Panc1 (cell line): Measurements from ENCODE around the gene MYO1E. TPM values are rescaled to one million over a fixed set of nuclear protein-coding genes. Genes with fewer than 3 reads are reported as not detected.
"Not testable (repeated sequence)": the region's sequence is repeated elsewhere in the genome, so short reads cannot be mapped to it uniquely, and the experiment has no call there.

Experiments used
- ATAC-seq: fragments of 200-7000 bp; cut with Tn5 transposase; 2 replicates; pipeline ENCODE4 v1.9.1; 2020; ENCODE audit warnings: mild to moderate bottlenecking, moderate library complexity
- BruUV-seq: library from RNA; stranded (reverse); fragments of 400-500 nt; replicated peaks from 2 replicates; lab custom pipeline; 2021; lab: Mats Ljungman, UMichigan
- CTCF ChIA-PET: fragments of 300-600 bp; sonication (Branson Sonifier 250); formaldehyde crosslinking; loops from one replicate; lab custom pipeline; 2022; ENCODE audit warnings: antibody characterized with exemption; lab: Charles Lee
- POLR2A ChIA-PET: fragments of 300-600 bp; sonication (Branson Sonifier 250); formaldehyde crosslinking; loops from one replicate; lab custom pipeline; 2022; ENCODE audit warnings: antibody characterized with exemption; lab: Charles Lee
- DNase-seq: peaks from one replicate; pipeline ENCODE4 v3.0.0-alpha.2; 2010; ENCODE audit warnings: low read depth, low spot score
- H3K27ac ChIP-seq: 2 replicates; pipeline ENCODE4 v1.5.1; 2011; ENCODE audit warnings: mild to moderate bottlenecking, low read length, inconsistent platforms
- H3K27me3 ChIP-seq: fragments of 200-500 bp; sonication (Bioruptor generic); 2 replicates; pipeline ENCODE4 v1.6.0; 2014; ENCODE audit warnings: low read length, inconsistent platforms; ENCODE audit not compliant: control insufficient read depth, insufficient read depth
- H3K36me3 ChIP-seq: fragments of 200-500 bp; sonication (Bioruptor generic); 2 replicates; pipeline ENCODE4 v1.5.1; 2014; ENCODE audit warnings: inconsistent platforms, mild to moderate bottlenecking, low read length, moderate library complexity; ENCODE audit not compliant: control insufficient read depth, insufficient read depth
- H3K4me1 ChIP-seq: 2 replicates; pipeline ENCODE4 v1.5.1; 2011; ENCODE audit warnings: inconsistent platforms, mild to moderate bottlenecking, low read length, moderate library complexity; ENCODE audit not compliant: control insufficient read depth, insufficient read depth
- H3K4me3 ChIP-seq, 2 experiments: 2 replicates each; pipeline ENCODE4 v1.5.1; 2011 to 2012; ENCODE audit warnings: low read depth in 2 of 2, low read length in 2 of 2, mild to moderate bottlenecking in 2 of 2, inconsistent platforms in 1 of 2, moderate library complexity in 1 of 2
- H3K9me3 ChIP-seq: fragments of 200-500 bp; sonication (Bioruptor generic); 2 replicates; pipeline ENCODE4 v1.5.1; 2014; ENCODE audit warnings: low read depth, mild to moderate bottlenecking, inconsistent platforms, low read length, moderate library complexity; ENCODE audit not compliant: control insufficient read depth, insufficient read depth
- CTCF ChIP-seq: fragments of 450-650 bp; IDR thresholded peaks from 2 replicates; pipeline ENCODE4 v1.5.1; 2017; ENCODE audit warnings: mild to moderate bottlenecking
- POLR2AphosphoS5 ChIP-seq: IDR thresholded peaks from 2 replicates; pipeline ENCODE4 v1.6.1; 2012; ENCODE audit warnings: mild to moderate bottlenecking, low read depth, low read length, moderate library complexity
- REST ChIP-seq, 2 experiments: IDR thresholded peaks; 2 replicates each; pipeline ENCODE4 v1.6.1; 2011 to 2012; ENCODE audit warnings: low read depth in 2 of 2, control low read depth in 1 of 2, low read length in 1 of 2, mild to moderate bottlenecking in 1 of 2, moderate library complexity in 1 of 2; ENCODE audit not compliant: insufficient read depth in 1 of 2
- SIN3A ChIP-seq: IDR thresholded peaks from 2 replicates; pipeline ENCODE4 v1.6.1; 2012; ENCODE audit warnings: low read depth, mild to moderate bottlenecking, low read length, moderate library complexity, borderline replicate concordance; ENCODE audit not compliant: insufficient read depth
- TCF7L2 ChIP-seq: IDR thresholded peaks from 2 replicates; pipeline ENCODE4 v1.6.1; 2011; ENCODE audit warnings: mild to moderate bottlenecking, low read depth, low read length, inconsistent platforms
- in situ Hi-C: cut with HindIII; loops from 2 replicates; pipeline ENCODE4 v1.10.0; 2016; ENCODE audit warnings: low sequenced_read_pairs, low pct_unique_long_range_greater_than_20kb
- intact Hi-C: fragments of 100-400 bp; cut with micrococcal nuclease; formaldehyde crosslinking; loops from one replicate; pipeline ENCODE4 v1.10.0; 2022; ENCODE audit not compliant: unreplicated experiment
- total RNA-seq: library from RNA; stranded (reverse); gene quantifications from one replicate; pipeline ENCODE4 v1.2.1, GENCODE V29; 2021; ENCODE audit not compliant: unreplicated experiment

MYO1E gene
- total RNA-seq, 1 experiment from 2014 or later = 161 TPM

- in situ Hi-C loops (no loop called here), intact Hi-C loops (no loop called here)
- ChIA-PET CTCF (no interaction called here), POLR2A (no interaction called here)
- no peaks in the 10 kb centered on the region for H3K27me3 ChIP-seq
- no peak overlapping the region for H3K27ac ChIP-seq
- no peak for DNase-seq
- ATAC-seq = no peak
- no peak overlapping the region for H3K4me3 ChIP-seq
- no peaks in the 10 kb centered on the region; the same call in 1 of the 2 replicates for H3K9me3 ChIP-seq
- no peaks in the 10 kb centered on the region for H3K4me1 ChIP-seq
- no TSS peak for BruUV-seq
- TF ChIP-seq POLR2AphosphoS5 = no peak
- no peak for TF ChIP-seq SIN3A
- no peak for TF ChIP-seq TCF7L2
- TF ChIP-seq REST (IDR thresholded peaks at IDR 0.05; ENCODE audit: insufficient read depth in 1 of 2, low read depth in 2 of 2, low read length in 1 of 2) = no peak
- no peak for TF ChIP-seq CTCF
- H3K36me3 ChIP-seq = peaks cover 17% of the 10 kb centered on the region
Observed at GRCh38 chr15:59131456-59131855, 241.2 kb downstream of the MYO1E start.

GRCh38 chr15:59127255-59127654 lies 245.4 kb downstream of the MYO1E start:
- DNase-seq, intact Hi-C loops, BruUV-seq, CTCF ChIA-PET, ATAC-seq, H3K4me3 ChIP-seq, H3K27me3 ChIP-seq, in situ Hi-C loops, H3K27ac ChIP-seq, H3K9me3 ChIP-seq, H3K36me3 ChIP-seq, H3K4me1 ChIP-seq: not testable (repeated sequence)
- POLR2A ChIA-PET = interaction anchor here (0.6 kb wide), 1 partner anchor 139 kb away, joined by 3 read pairs; no protein-coding TSS in a partner anchor

- POLR2A ChIA-PET, H3K36me3 ChIP-seq, BruUV-seq: not testable (repeated sequence)
Observed at GRCh38 chr15:59125683-59126082, 247.0 kb downstream of the MYO1E start.

More at GRCh38 chr15:59125683-59126082, 247.0 kb downstream of the MYO1E start:
- H3K9me3 ChIP-seq, H3K27ac ChIP-seq, H3K4me1 ChIP-seq, DNase-seq, ATAC-seq, intact Hi-C loops, H3K4me3 ChIP-seq, in situ Hi-C loops, CTCF ChIA-PET, H3K27me3 ChIP-seq: not testable (repeated sequence)
